HL-60 (cell line): Measurements from ENCODE around the gene BSDC1.

Experiments used
- DNase-seq, 2 experiments: peaks; one replicate each; pipeline ENCODE4 v3.0.0-alpha.2; 2010 to 2020; ENCODE audit warnings: low read depth in 1 of 2, low spot score in 1 of 2
- H3K27ac ChIP-seq: fragments of 250-450 bp; sonication (Bioruptor Pico); replicated peaks from 2 replicates; pipeline ENCODE4 v1.5.1; 2020; ENCODE audit warnings: mild to moderate bottlenecking, moderate library complexity
- H3K27me3 ChIP-seq: fragments of 250-450 bp; sonication (Bioruptor Pico); 2 replicates; pipeline ENCODE4 v1.5.1; 2021; ENCODE audit warnings: mild to moderate bottlenecking, moderate library complexity; ENCODE audit not compliant: insufficient read depth, poor library complexity, severe bottlenecking
- H3K4me3 ChIP-seq: replicated peaks from 2 replicates; pipeline ENCODE4 v1.5.1; 2011; ENCODE audit warnings: mild to moderate bottlenecking, control low read depth, low read length; ENCODE audit not compliant: insufficient read depth
- CTCF ChIP-seq: IDR thresholded peaks from one replicate; pipeline ENCODE4 v1.5.1; 2011; ENCODE audit warnings: low read length, control low read depth, inconsistent platforms; ENCODE audit not compliant: insufficient read depth
- GABPA ChIP-seq: IDR thresholded peaks from 2 replicates; pipeline ENCODE4 v1.6.1; 2012; ENCODE audit warnings: low read depth
- POLR2AphosphoS5 ChIP-seq: IDR thresholded peaks from 2 replicates; pipeline ENCODE4 v1.6.1; 2012; ENCODE audit warnings: low read depth
- REST ChIP-seq: IDR thresholded peaks from 2 replicates; pipeline ENCODE4 v1.6.1; 2012; ENCODE audit warnings: low read depth; ENCODE audit not compliant: insufficient replicate concordance
- SPI1 ChIP-seq: IDR thresholded peaks from 2 replicates; pipeline ENCODE4 v1.6.1; 2012; ENCODE audit warnings: low read depth, mild to moderate bottlenecking, borderline replicate concordance

Gene BSDC1

GRCh38 chr1:32341971-32342370, 52.3 kb downstream of the BSDC1 start:
- DNase-seq: no peak
- no peak for TF ChIP-seq CTCF
- TF ChIP-seq SPI1: no peak
- TF ChIP-seq REST: no peak
- TF ChIP-seq POLR2AphosphoS5: no peak
- Histone ChIP-seq H3K27me3 (no peaks in the 10 kb centered on the region), H3K4me3 (no peak overlapping the region), H3K27ac (no peak overlapping the region)

GRCh38 chr1:32341186-32341757, 53.0 kb downstream of the BSDC1 start:
- H3K4me3 ChIP-seq: no peak overlapping the region
- H3K27ac ChIP-seq: no peak overlapping the region

More at GRCh38 chr1:32341186-32341757, 53.0 kb downstream of the BSDC1 start:
- no peaks in the 10 kb centered on the region for H3K27me3 ChIP-seq
- TF ChIP-seq GABPA (no peak), REST (no peak), CTCF (no peak), POLR2AphosphoS5 (no peak), SPI1 (no peak)
- no peak for DNase-seq
